GM12878 (cell line): ENCODE results near the gene EFHC1. TPM values are rescaled to one million over a fixed set of nuclear protein-coding genes. Genes with fewer than 3 reads are reported as not detected.
A peak's percentile ranks its signal among the peaks of the same experiment; 100 is the strongest.

Experiments
- ASH2L ChIP-seq: fragments of 300-600, 200-600 bp; sonication (generic); IDR thresholded peaks from 2 replicates; pipeline ENCODE4 v1.6.1; 2017; ENCODE audit warnings: low read depth, mild to moderate bottlenecking, borderline replicate concordance
- CBX5 ChIP-seq: sonication (generic); IDR thresholded peaks from 2 replicates; pipeline ENCODE4 v1.6.1; 2016; ENCODE audit warnings: low read depth, moderate library complexity, mild to moderate bottlenecking, inconsistent platforms
- CHD4 ChIP-seq: fragments of 200-600 bp; sonication (generic); IDR thresholded peaks from 2 replicates; pipeline ENCODE4 v1.6.1; 2016; ENCODE audit warnings: mild to moderate bottlenecking
- GATAD2B ChIP-seq: fragments of 450-650 bp; conservative IDR thresholded peaks from 2 replicates; pipeline ENCODE4 v1.6.1; 2017; ENCODE audit warnings: low read depth, mild to moderate bottlenecking, moderate library complexity
- IKZF1 ChIP-seq: fragments of 450-650 bp; conservative IDR thresholded peaks from 2 replicates; pipeline ENCODE4 v1.6.1; 2017; ENCODE audit warnings: antibody characterized with exemption, mild to moderate bottlenecking
- MYC ChIP-seq: IDR thresholded peaks from 2 replicates; pipeline ENCODE4 v1.6.1; 2011; ENCODE audit warnings: mild to moderate bottlenecking, low read length, moderate library complexity, inconsistent platforms; ENCODE audit not compliant: insufficient read depth, insufficient replicate concordance, insufficient read length, severe bottlenecking
- NFXL1 ChIP-seq: fragments of 450-650 bp; IDR thresholded peaks from 2 replicates; pipeline ENCODE4 v1.6.1; 2017; ENCODE audit warnings: antibody characterized with exemption, mild to moderate bottlenecking, borderline replicate concordance
- RB1 ChIP-seq: fragments of 450-650 bp; formaldehyde crosslinking; IDR thresholded peaks from 2 replicates; pipeline ENCODE4 v1.6.1; 2017; ENCODE audit warnings: mild to moderate bottlenecking, borderline replicate concordance
- RFX5 ChIP-seq: IDR thresholded peaks from 2 replicates; pipeline ENCODE4 v1.6.1; 2011; ENCODE audit warnings: low read depth, low read length, improper control_type of control experiment
- SIN3A ChIP-seq: IDR thresholded peaks from 2 replicates; pipeline ENCODE4 v1.6.1; 2012; ENCODE audit warnings: low read depth, low read length, improper control_type of control experiment
- SMC3 ChIP-seq: IDR thresholded peaks from 2 replicates; pipeline ENCODE4 v1.6.1; 2011; ENCODE audit warnings: low read length, improper control_type of control experiment, borderline replicate concordance
- SP1 ChIP-seq: IDR thresholded peaks from one replicate; pipeline ENCODE4 v1.6.1; 2011; ENCODE audit warnings: low read depth, low read length
- SREBF2 ChIP-seq: IDR thresholded peaks from 2 replicates; pipeline ENCODE4 v1.6.1; 2012; ENCODE audit warnings: mild to moderate bottlenecking, low read length
- TAF1 ChIP-seq: IDR thresholded peaks from 2 replicates; pipeline ENCODE4 v1.6.1; 2011; ENCODE audit warnings: mild to moderate bottlenecking, low read depth, low read length, borderline replicate concordance
- ZNF24 ChIP-seq: fragments of 450-650 bp; IDR thresholded peaks from 2 replicates; pipeline ENCODE4 v1.6.1; 2017; ENCODE audit warnings: antibody characterized with exemption, mild to moderate bottlenecking
- ZNF384 ChIP-seq: IDR thresholded peaks from 2 replicates; pipeline ENCODE4 v1.6.1; 2012; ENCODE audit warnings: low read depth, mild to moderate bottlenecking, low read length, improper control_type of control experiment, borderline replicate concordance
- ZSCAN29 ChIP-seq: fragments of 450-650 bp; IDR thresholded peaks from 2 replicates; pipeline ENCODE4 v1.6.1; 2017; ENCODE audit warnings: mild to moderate bottlenecking, moderate library complexity
- polyA plus RNA-seq, 11 experiments: library from polyadenylated mRNA; depleted of rRNA in 4 of 11; unstranded in 6 of 11; stranded (reverse) in 5 of 11; fragments of >200 nt; fragmentation: Nextera tagmentation in 4 of 11; fragmentation: Illumina TruSeq in 1 of 11; extraction: Ambion mirVana in 4 of 11; extraction: Trizol in 1 of 11; gene quantifications; 1 replicate in 1 of 11; 2 replicates in 10 of 11; pipeline versions ENCODE4 v1.2.1 to v1.2.3, GENCODE V29; 2011 to 2016; ENCODE audit warnings: inconsistent platforms in 2 of 11, missing spikeins in 2 of 11, low read depth in 1 of 11
- total RNA-seq, 4 experiments: library from RNA; depleted of rRNA in 3 of 4; stranded (reverse); fragments of >200 nt in 3 of 4; fragmentation: Illumina TruSeq in 1 of 4; extraction: Trizol in 1 of 4; gene quantifications; 2 replicates each; pipeline versions ENCODE4 v1.2.1 to v1.2.3, GENCODE V29; 2013 to 2021
- TF ChIP-seq, protein P1 (sequence below): fragments of 450-650 bp; IDR thresholded peaks from 2 replicates; pipeline ENCODE4 v1.6.1; 2017; ENCODE audit warnings: mild to moderate bottlenecking, low read depth, inconsistent platforms; ENCODE audit not compliant: poor library complexity, severe bottlenecking

EFHC1 gene
- total and polyA plus RNA-seq, 10 of the 15 experiments (the other 5 are each of a cell fraction or from before 2014, with no cell fraction given) = 5.5 to 14.5 (median 8.8) TPM

DNA sequence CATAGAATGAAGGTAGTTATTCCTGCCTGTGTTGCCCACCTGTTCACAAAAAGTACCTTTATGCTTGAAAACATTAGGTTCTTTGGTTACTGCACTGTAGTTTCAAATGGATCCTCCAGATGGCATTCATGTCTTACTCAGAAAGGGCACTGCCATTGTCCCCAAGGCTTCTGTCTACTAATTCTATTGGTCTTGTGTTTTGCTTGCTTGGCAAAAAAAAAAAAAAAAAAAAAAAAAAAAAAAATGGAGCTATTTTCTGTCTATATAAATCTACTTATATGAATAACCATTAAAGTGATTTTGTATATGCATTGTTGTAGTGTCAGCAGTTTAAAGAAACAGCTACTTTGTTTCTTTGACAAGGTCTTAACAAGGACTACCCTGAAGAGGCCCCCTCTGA is 12.7 kb upstream of the EFHC1 start (continued):
- TF ChIP-seq ASH2L (no peak), RFX5 (no peak), SMC3 (peak; percentile 52; the same call in 1 of the 2 replicates), SREBF2 (no peak), RB1 (no peak), CBX5 (no peak), ZNF24 (no peak), ZSCAN29 (no peak), MYC (no peak), SIN3A (no peak), ZNF384 (peak; percentile 75; the same call in 1 of the 2 replicates), SP1 (no peak), GATAD2B (no peak), NFXL1 (no peak), IKZF1 (no peak), TAF1 (no peak), CHD4 (no peak)
- TF ChIP-seq, protein P1, sequence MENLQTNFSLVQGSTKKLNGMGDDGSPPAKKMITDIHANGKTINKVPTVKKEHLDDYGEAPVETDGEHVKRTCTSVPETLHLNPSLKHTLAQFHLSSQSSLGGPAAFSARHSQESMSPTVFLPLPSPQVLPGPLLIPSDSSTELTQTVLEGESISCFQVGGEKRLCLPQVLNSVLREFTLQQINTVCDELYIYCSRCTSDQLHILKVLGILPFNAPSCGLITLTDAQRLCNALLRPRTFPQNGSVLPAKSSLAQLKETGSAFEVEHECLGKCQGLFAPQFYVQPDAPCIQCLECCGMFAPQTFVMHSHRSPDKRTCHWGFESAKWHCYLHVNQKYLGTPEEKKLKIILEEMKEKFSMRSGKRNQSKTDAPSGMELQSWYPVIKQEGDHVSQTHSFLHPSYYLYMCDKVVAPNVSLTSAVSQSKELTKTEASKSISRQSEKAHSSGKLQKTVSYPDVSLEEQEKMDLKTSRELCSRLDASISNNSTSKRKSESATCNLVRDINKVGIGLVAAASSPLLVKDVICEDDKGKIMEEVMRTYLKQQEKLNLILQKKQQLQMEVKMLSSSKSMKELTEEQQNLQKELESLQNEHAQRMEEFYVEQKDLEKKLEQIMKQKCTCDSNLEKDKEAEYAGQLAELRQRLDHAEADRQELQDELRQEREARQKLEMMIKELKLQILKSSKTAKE = no peak
